T47D (cell line): ENCODE data around the gene HID1.
"Not testable (repeated sequence)": the region's sequence is repeated elsewhere in the genome, so short reads cannot be mapped to it uniquely, and the experiment has no call there.

Source experiments
- DNase-seq, 2 experiments: peaks; one replicate each; pipeline versions ENCODE4 v3.0.0 to v3.0.0-alpha.2; 2011 to 2012; ENCODE audit warnings: low read depth in 1 of 2, low spot score in 1 of 2
- JUND ChIP-seq: IDR thresholded peaks from 2 replicates; pipeline ENCODE4 v1.6.1; 2012; ENCODE audit warnings: low read depth
- in situ Hi-C: cut with HindIII; loops from 2 replicates; pipeline ENCODE4 v1.10.0; 2016; ENCODE audit warnings: low sequenced_read_pairs, low pct_unique_long_range_greater_than_20kb

The HID1 gene

GRCh38 chr17:75006653-75007052 lies 34.1 kb upstream of the HID1 start:
- DNase-seq = no peak
- in situ Hi-C loops = no loop called here
- TF ChIP-seq JUND = no peak

GRCh38 chr17:75006084-75006483 lies 33.5 kb upstream of the HID1 start:
- in situ Hi-C loops = not testable (repeated sequence)

GRCh38 chr17:75005291-75005690 lies 32.7 kb upstream of the HID1 start:
- no peak for TF ChIP-seq JUND
- no peak for DNase-seq
- in situ Hi-C loops = no loop called here

More at GRCh38 chr17:75006084-75006483, 33.5 kb upstream of the HID1 start:
- not testable (repeated sequence) for DNase-seq

GRCh38 chr17:75004371-75004770 lies 31.8 kb upstream of the HID1 start:
- in situ Hi-C loops = no loop called here
- no peak for DNase-seq
- TF ChIP-seq JUND = no peak

GRCh38 chr17:75003957-75004355 lies 31.4 kb upstream of the HID1 start:
- TF ChIP-seq JUND = no peak
- no peak for DNase-seq
- in situ Hi-C loops = no loop called here

GRCh38 chr17:75003070-75003956 lies 30.8 kb upstream of the HID1 start:
- in situ Hi-C loops = no loop called here
- no peak for DNase-seq
- no peak for TF ChIP-seq JUND

GRCh38 chr17:75001915-75002843 lies 29.6 kb upstream of the HID1 start:
- DNase-seq = no peak
- TF ChIP-seq JUND = no peak
- in situ Hi-C loops = no loop called here

- TF ChIP-seq JUND = no peak
- in situ Hi-C loops = no loop called here
- no peak for DNase-seq
Observed at GRCh38 chr17:74999523-74999922, 27.0 kb upstream of the HID1 start.

GRCh38 chr17:74998783-74999182 lies 26.2 kb upstream of the HID1 start:
- no peak for TF ChIP-seq JUND
- no peak for DNase-seq
- in situ Hi-C loops = no loop called here

GRCh38 chr17:74995847-74996246 lies 23.3 kb upstream of the HID1 start:
- in situ Hi-C loops = no loop called here
- no peak for DNase-seq
- no peak for TF ChIP-seq JUND

GRCh38 chr17:74994440-74994839 lies 21.9 kb upstream of the HID1 start:
- TF ChIP-seq JUND = no peak
- in situ Hi-C loops = no loop called here
- no peak for DNase-seq

- DNase-seq = peak in 1 of 2 experiments; percentile 37
- no peak for TF ChIP-seq JUND
- in situ Hi-C loops = no loop called here
Observed at GRCh38 chr17:74992223-74992622, 19.7 kb upstream of the HID1 start.

- in situ Hi-C loops = no loop called here
- TF ChIP-seq JUND = no peak
- DNase-seq = no peak
Observed at GRCh38 chr17:74990581-74991105, 18.1 kb upstream of the HID1 start.
